K562 (cell line): ENCODE measurements around the gene CLCN6. TPM values are rescaled to one million over a fixed set of nuclear protein-coding genes. Genes with fewer than 3 reads are reported as not detected.

Experiments
- ATAC-seq: fragments of 200-7000 bp; cut with Tn5 transposase; 3 replicates; pipeline ENCODE4 v1.9.1; 2020; ENCODE audit warnings: moderate library complexity
- BruUV-seq: library from RNA; stranded (reverse); fragments of 400-500 nt; replicated peaks from 2 replicates; lab custom pipeline; 2021; lab: Mats Ljungman, UMichigan
- CTCF ChIA-PET: fragments of 300-600 bp; formaldehyde crosslinking; extraction: SDS; loops from one replicate; lab custom pipeline; 2021; ENCODE audit warnings: low intra/inter-chr PET ratio; lab: Yijun Ruan, JAX
- POLR2A ChIA-PET: fragments of 300-600, 350-650 bp; sonication (Branson Sonifier 250); formaldehyde crosslinking; extraction: SDS; loops from one replicate; lab custom pipeline; 2021; ENCODE audit warnings: antibody characterized with exemption, inconsistent platforms; lab: Yijun Ruan, JAX
- DNase-seq, 4 experiments: peaks; one replicate each; pipeline versions ENCODE4 v3.0.0 to v3.0.0-alpha.2; 2011 to 2018; ENCODE audit warnings: low spot score in 3 of 4, mixed read lengths in 3 of 4; ENCODE audit errors: extremely low read depth in 1 of 4
- FAIRE-seq: peaks from 2 replicates; lab custom pipeline; 2011; peaks lifted over from hg19 to GRCh38; lab: Jason Lieb, UNC
- H2AFZ ChIP-seq: 2 replicates; pipeline ENCODE4 v1.6.0; 2011; ENCODE audit warnings: low read depth, low read length, control low read depth, inconsistent platforms
- H3K27ac ChIP-seq: fragments of 200-600 bp; 3 replicates; pipeline ENCODE4 v1.8.0; 2011; ENCODE audit warnings: low read depth, mild to moderate bottlenecking, control low read depth, inconsistent platforms, low read length, moderate library complexity, mixed read lengths; ENCODE audit errors: extremely low read depth
- H3K27me3 ChIP-seq, 2 experiments: fragments of 300-600 bp in 1 of 2; 2 replicates in 1 of 2; 3 replicates in 1 of 2; pipeline versions ENCODE4 v1.6.0 to v1.8.0; 2011; ENCODE audit warnings: inconsistent platforms in 2 of 2, low read length in 2 of 2, mild to moderate bottlenecking in 1 of 2, mixed read lengths in 1 of 2, moderate library complexity in 1 of 2; ENCODE audit not compliant: control insufficient read depth in 2 of 2, insufficient read depth in 2 of 2
- H3K36me3 ChIP-seq: fragments of 300-600 bp; 3 replicates; pipeline ENCODE4 v1.8.0; 2011; ENCODE audit warnings: mild to moderate bottlenecking, low read length, inconsistent platforms; ENCODE audit not compliant: control insufficient read depth, insufficient read depth
- H3K4me1 ChIP-seq, 2 experiments: fragments of 200-600 bp in 1 of 2; replicated peaks in 1 of 2; 2 replicates in 1 of 2; 3 replicates in 1 of 2; pipeline versions ENCODE4 v1.5.1 to v1.8.0; 2011; ENCODE audit warnings: inconsistent platforms in 2 of 2, low read length in 2 of 2, mild to moderate bottlenecking in 1 of 2, mixed read lengths in 1 of 2, moderate library complexity in 1 of 2; ENCODE audit not compliant: control insufficient read depth in 2 of 2, insufficient read depth in 2 of 2
- H3K4me2 ChIP-seq: 2 replicates; pipeline ENCODE4 v1.6.1; 2011; ENCODE audit warnings: low read length, control low read depth, inconsistent platforms, mixed read lengths; ENCODE audit not compliant: insufficient read depth
- H3K4me3 ChIP-seq: fragments of 200-600 bp; sonication (generic), shearing (Covaris generic); 2 replicates; pipeline ENCODE4 v1.5.1; 2016; ENCODE audit warnings: control low read depth, inconsistent platforms
- H3K79me2 ChIP-seq: fragments of 200-600 bp; 3 replicates; pipeline ENCODE4 v1.8.0; 2011; ENCODE audit warnings: low read length, inconsistent platforms; ENCODE audit not compliant: control insufficient read depth, insufficient read depth
- H3K9ac ChIP-seq, 2 experiments: 2 replicates each; pipeline versions ENCODE4 v1.6.0 to v1.6.1; 2011; ENCODE audit warnings: low read depth in 2 of 2, low read length in 2 of 2, control low read depth in 1 of 2, inconsistent platforms in 1 of 2, mild to moderate bottlenecking in 1 of 2, mixed read lengths in 1 of 2; ENCODE audit not compliant: insufficient read depth in 1 of 2
- H3K9me1 ChIP-seq: one replicate; pipeline ENCODE4 v1.6.0; 2011; ENCODE audit warnings: inconsistent platforms, mild to moderate bottlenecking, low read length, moderate library complexity; ENCODE audit not compliant: control insufficient read depth, insufficient read depth
- H3K9me3 ChIP-seq: replicated peaks from 2 replicates; pipeline ENCODE4 v1.5.1; 2011; ENCODE audit warnings: low read depth, low read length, inconsistent platforms; ENCODE audit not compliant: control insufficient read depth, insufficient read depth
- H4K20me1 ChIP-seq: replicated peaks from 2 replicates; pipeline ENCODE4 v1.6.1; 2011; ENCODE audit warnings: low read length, inconsistent platforms, mixed read lengths; ENCODE audit not compliant: control insufficient read depth, insufficient read depth
- ADNP ChIP-seq: fragments of 200-800 bp; sonication (Bioruptor generic); IDR thresholded peaks from 2 replicates; pipeline ENCODE4 v1.6.1; 2016; ENCODE audit warnings: missing genetic modification characterization, missing compliant biosample characterization
- BCOR ChIP-seq: fragments of 450-650 bp; IDR thresholded peaks from 2 replicates; pipeline ENCODE4 v1.6.1; 2016
- KLF6 ChIP-seq: fragments of 250-450 bp; sonication (Bioruptor Pico); IDR thresholded peaks from 2 replicates; pipeline ENCODE4 v1.4.0; 2020; ENCODE audit warnings: mild to moderate bottlenecking, moderate library complexity, borderline replicate concordance
- PHF8 ChIP-seq: fragments of 200-600 bp; sonication (generic); IDR thresholded peaks from 2 replicates; pipeline ENCODE4 v1.6.1; 2012; ENCODE audit warnings: mixed run types, mild to moderate bottlenecking, inconsistent platforms, low read length, moderate library complexity, borderline replicate concordance
- RBM25 ChIP-seq: fragments of 200-400 bp; formaldehyde crosslinking; IDR thresholded peaks from 2 replicates; pipeline ENCODE4 v1.6.1; 2018; ENCODE audit warnings: low read length, low read depth, moderate library complexity; ENCODE audit not compliant: severe bottlenecking
- RUNX1 ChIP-seq: sonication (generic); IDR thresholded peaks from 2 replicates; pipeline ENCODE4 v1.6.1; 2016; ENCODE audit warnings: antibody characterized with exemption, low read depth
- SMARCA5 ChIP-seq: fragments of 450-650 bp; IDR thresholded peaks from 2 replicates; pipeline ENCODE4 v1.6.1; 2016
- SMARCB1 ChIP-seq: IDR thresholded peaks from 2 replicates; pipeline ENCODE4 v1.6.1; 2011; ENCODE audit warnings: improper control_type of control experiment, low read depth; ENCODE audit not compliant: insufficient read length
- STAT5B ChIP-seq: fragments of 250-450 bp; sonication (Bioruptor Pico); IDR thresholded peaks from 2 replicates; pipeline ENCODE4 v1.8.0; 2021; ENCODE audit warnings: mild to moderate bottlenecking, inconsistent platforms
- ZNF318 ChIP-seq, 2 experiments: fragments of 450-650 bp; IDR thresholded peaks; 2 replicates each; pipeline ENCODE4 v1.6.1; 2016; ENCODE audit warnings: mild to moderate bottlenecking in 2 of 2, borderline replicate concordance in 1 of 2, low read depth in 1 of 2, moderate library complexity in 1 of 2
- WGBS: fragments of 100-300 bp; shearing (Covaris generic); methylation state at CpG from one replicate; pipeline ENCODE4 v1.1.6; 2016; ENCODE audit warnings: low coverage, mixed read lengths; ENCODE audit not compliant: insufficient coverage; ENCODE audit errors: missing lambda C conversion rate; 5-methylcytosine and 5-hydroxymethylcytosine counted together
- in situ Hi-C: fragments of 300-500 bp; cut with MboI; formaldehyde crosslinking; loops from 4 replicates; pipeline ENCODE4 v1.15.0; 2018; ENCODE audit warnings: inconsistent platforms, mixed read lengths
- intact Hi-C: fragments of 100-400 bp; cut with micrococcal nuclease; formaldehyde crosslinking; loops from 2 replicates; pipeline ENCODE4 v1.14.2; 2022
- polyA plus RNA-seq, 8 experiments: library from polyadenylated mRNA; depleted of rRNA in 4 of 8; stranded (reverse) in 5 of 8; unstranded in 3 of 8; fragments of >200 nt; fragmentation: Nextera tagmentation in 2 of 8; fragmentation: Illumina TruSeq in 1 of 8; extraction: Ambion mirVana in 2 of 8; extraction: Trizol in 1 of 8; gene quantifications; 2 replicates each; pipeline versions ENCODE4 v1.2.1 to v1.2.3, GENCODE V29; 2011 to 2014; ENCODE audit warnings: inconsistent platforms in 1 of 8, missing spikeins in 1 of 8
- total RNA-seq, 7 experiments: library from RNA; depleted of rRNA in 6 of 7; stranded (reverse); fragments of >200 nt in 6 of 7; fragmentation: Illumina TruSeq in 2 of 7; extraction: Trizol in 2 of 7; gene quantifications; 2 replicates each; pipeline versions ENCODE4 v1.2.1 to v1.2.3, GENCODE V29; 2011 to 2021; ENCODE audit warnings: low replicate concordance in 1 of 7
- TF ChIP-seq, protein P1 (sequence below): fragments of 250-450 bp; sonication (Bioruptor Pico); IDR thresholded peaks from 2 replicates; pipeline ENCODE4 v1.8.0; 2022; ENCODE audit warnings: moderate library complexity, mild to moderate bottlenecking, inconsistent platforms

The CLCN6 gene
- total and polyA plus RNA-seq, 9 of the 15 experiments (the other 6 are each of a cell fraction or from before 2014, with no cell fraction given) = 2.0 to 21.8 (median 13.6) TPM

DNA sequence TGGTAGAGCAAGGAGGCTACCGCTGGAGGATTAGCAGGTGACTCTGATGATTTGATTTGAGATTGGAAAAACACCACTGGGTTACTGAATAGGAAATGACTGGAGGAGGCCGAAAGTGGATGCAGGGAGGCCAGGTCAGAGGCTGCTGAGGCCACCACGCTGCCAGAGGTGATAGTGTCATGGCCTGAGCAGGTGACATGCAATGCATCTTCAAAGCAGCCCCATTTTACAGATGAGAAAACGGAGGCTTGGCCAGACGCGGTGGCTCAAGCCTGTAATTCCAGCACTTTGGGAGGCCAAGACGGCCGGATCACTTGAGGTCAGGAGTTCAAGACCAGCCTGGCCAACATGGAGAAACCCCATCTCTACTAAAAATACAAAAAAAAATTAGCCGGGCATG, 31.2 kb upstream of the CLCN6 start:
- Histone ChIP-seq H2AFZ (no peak overlapping the region), H4K20me1 (no peaks in the 10 kb centered on the region; the same call in 1 of the 2 replicates), H3K9ac (no peak overlapping the region), H3K36me3 (no peaks in the 10 kb centered on the region), H3K4me2 (no peak overlapping the region), H3K27me3 (no peaks in the 10 kb centered on the region), H3K79me2 (no peaks in the 10 kb centered on the region), H3K27ac (no peak overlapping the region), H3K9me3 (no peaks in the 10 kb centered on the region), H3K9me1 (no peaks in the 10 kb centered on the region), H3K4me3 (no peak overlapping the region), H3K4me1 (peaks cover 0 to 33% of the 10 kb centered on the region in 2 experiments; a peak in 3 of 5 replicates)
- DNase-seq (no peak), FAIRE-seq (no peak), ATAC-seq (no peak)
- ChIA-PET CTCF (no interaction called here), POLR2A (interaction anchor here (0.5 to 8.5 kb wide), 4 partner anchors 11 to 297 kb away, joined by 3 to 66 read pairs (median 27); no protein-coding TSS in a partner anchor)
- in situ Hi-C loops = no loop called here
- intact Hi-C loops = no loop called here
- WGBS = 47% methylated on average over 9 of the region's 9 CpGs
- no TSS peak for BruUV-seq
- TF ChIP-seq SMARCB1 (no peak), STAT5B (CRISPR knock-in tag) (no peak), SMARCA5 (0 out of 2 replicates have a peak, but pooled peaks have one; percentile 38), BCOR (peak; percentile 95), ZNF318 (IDR thresholded peaks at IDR 0.05; ENCODE audit: borderline replicate concordance in 1 of 2, low read depth in 1 of 2) (no peak), RUNX1 (no peak), PHF8 (no peak), ADNP (tag) (peak; percentile 70), RBM25 (peak; percentile 44), KLF6 (CRISPR knock-in tag) (no peak)
- TF ChIP-seq, protein P1, sequence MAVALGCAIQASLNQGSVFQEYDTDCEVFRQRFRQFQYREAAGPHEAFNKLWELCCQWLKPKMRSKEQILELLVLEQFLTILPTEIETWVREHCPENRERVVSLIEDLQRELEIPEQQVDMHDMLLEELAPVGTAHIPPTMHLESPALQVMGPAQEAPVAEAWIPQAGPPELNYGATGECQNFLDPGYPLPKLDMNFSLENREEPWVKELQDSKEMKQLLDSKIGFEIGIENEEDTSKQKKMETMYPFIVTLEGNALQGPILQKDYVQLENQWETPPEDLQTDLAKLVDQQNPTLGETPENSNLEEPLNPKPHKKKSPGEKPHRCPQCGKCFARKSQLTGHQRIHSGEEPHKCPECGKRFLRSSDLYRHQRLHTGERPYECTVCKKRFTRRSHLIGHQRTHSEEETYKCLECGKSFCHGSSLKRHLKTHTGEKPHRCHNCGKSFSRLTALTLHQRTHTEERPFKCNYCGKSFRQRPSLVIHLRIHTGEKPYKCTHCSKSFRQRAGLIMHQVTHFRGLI (CRISPR knock-in tag) = no peak
